ENCODE results near the gene PLEKHA6. TPM values are rescaled to one million over a fixed set of nuclear protein-coding genes. Genes with fewer than 3 reads are reported as not detected.

PLEKHA6 gene
- total RNA-seq, 1 experiment from 2014 or later = 2.1 TPM

- no peak overlapping the region for H3K9ac ChIP-seq (ENCODE audit: extremely low read depth, insufficient read length, low read length)
Observed at GRCh38 chr1:204227996-204228785, 131.5 kb downstream of the PLEKHA6 start.

More at GRCh38 chr1:204227996-204228785, 131.5 kb downstream of the PLEKHA6 start:
- Histone ChIP-seq H3T11ph (ENCODE audit: low read length) (no peak overlapping the region), H2BK15ac (ENCODE audit: low read depth, low read length) (no peak overlapping the region), H2BK12ac (ENCODE audit: insufficient read length, low read depth, low read length) (no peak overlapping the region), H3K79me2 (ENCODE audit: insufficient read depth, low read length) (no peaks in the 10 kb centered on the region), H3K4me1 (ENCODE audit: insufficient read depth, low read length) (no peaks in the 10 kb centered on the region), H3K56ac (ENCODE audit: insufficient read length, low read depth, low read length) (no peak overlapping the region), H3K27ac (ENCODE audit: insufficient read length, low read depth, low read length) (no peak overlapping the region), H3K9me3 (ENCODE audit: control insufficient read depth, low read depth, low read length) (no peaks in the 10 kb centered on the region), H2AK5ac (ENCODE audit: insufficient read length, low read length) (no peak overlapping the region), H3K79me1 (ENCODE audit: insufficient read depth, low read depth, low read length, poor library complexity, severe bottlenecking) (no peaks in the 10 kb centered on the region), H3K4me2 (ENCODE audit: insufficient read depth, insufficient read length, low read length) (no peak overlapping the region), H3K27me3 (ENCODE audit: insufficient read depth, low read length) (no peaks in the 10 kb centered on the region), H3K14ac (ENCODE audit: insufficient read depth, low read length) (no peak overlapping the region), H4K91ac (ENCODE audit: insufficient read length, low read depth, low read length) (no peak overlapping the region), H3K23me2 (ENCODE audit: insufficient read length, low read depth, low read length, poor library complexity, severe bottlenecking) (no peaks in the 10 kb centered on the region), H2AFZ (ENCODE audit: low read length) (no peak overlapping the region), H2BK120ac (ENCODE audit: low read depth, low read length, poor library complexity, severe bottlenecking) (no peak overlapping the region), H2BK5ac (ENCODE audit: insufficient read length, low read length) (no peak overlapping the region), H4K5ac (ENCODE audit: insufficient read length, low read depth, low read length) (no peak overlapping the region), H3K18ac (ENCODE audit: insufficient read length, low read depth, low read length) (no peak overlapping the region), H3K4ac (ENCODE audit: low read depth, low read length) (no peak overlapping the region), H4K8ac (replicated peaks; ENCODE audit: insufficient read length, low read depth, low read length) (no peak overlapping the region), H4K20me1 (ENCODE audit: control insufficient read depth, insufficient read depth, insufficient read length) (no peaks in the 10 kb centered on the region), H2BK20ac (ENCODE audit: low read depth, low read length, poor library complexity, severe bottlenecking) (no peak overlapping the region), H3K23ac (ENCODE audit: insufficient read length, low read depth, low read length) (no peak overlapping the region)
- Mint-ChIP-seq H3K36me3 (ENCODE audit: insufficient read depth in 1 of 3, low read depth in 3 of 3) (peaks cover 0 to 14% (median 4%) of the 10 kb centered on the region in 3 experiments; a peak in 4 of 7 replicates), H3K27me3 (ENCODE audit: low read depth) (no peaks in the 10 kb centered on the region), H3K27ac (no peak overlapping the region), H3K4me1 (peaks cover 0 to 9% of the 10 kb centered on the region in 2 experiments; a peak in 1 of 4 replicates), H3K9me3 (no peaks in the 10 kb centered on the region; a peak in 1 of 5 replicates), H3K4me3 (no peak overlapping the region)
- no CpG with 5 or more reads among the region's 20 CpGs for WGBS (ENCODE audit: extremely low coverage, insufficient read length, low lambda C conversion rate)
- no peak for TF ChIP-seq CTCF (conservative IDR thresholded peaks at IDR 0.05)
- DNase-seq = no peak
